Measurements from ENCODE around the gene HIVEP2. TPM values are rescaled to one million over a fixed set of nuclear protein-coding genes. Genes with fewer than 3 reads are reported as not detected.

Gene HIVEP2
- total and polyA plus RNA-seq, 4 experiments from 2014 or later, result 5.0 to 92.7 (median 56.7) TPM

DNA sequence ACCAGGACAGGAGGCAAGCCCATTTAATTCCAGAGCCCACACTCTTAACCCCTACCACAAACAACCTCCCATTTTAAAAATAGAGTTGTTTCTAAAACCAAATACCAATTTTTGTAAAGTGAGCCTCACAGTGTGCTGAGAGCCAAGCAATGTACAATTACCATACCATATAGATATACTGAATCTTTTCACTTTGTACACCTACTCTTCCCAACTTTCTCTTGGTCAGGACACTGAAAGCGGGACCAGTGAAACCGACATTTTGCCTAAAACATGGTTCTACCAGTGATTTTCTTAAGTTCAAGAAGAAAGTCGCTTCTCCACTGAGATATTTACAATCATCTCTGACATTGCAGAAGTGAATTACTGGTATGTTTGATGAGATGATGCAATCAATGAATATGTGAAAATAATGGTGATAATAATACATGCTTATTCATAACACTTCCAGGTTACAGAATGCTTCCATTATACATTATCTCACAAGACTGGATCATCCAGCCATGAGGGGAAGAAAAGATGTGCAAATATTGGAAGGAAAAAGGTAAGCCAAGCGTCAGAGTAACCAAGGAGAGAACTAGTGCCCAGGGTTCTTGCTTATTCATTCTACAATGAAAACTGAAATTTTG, 74.1 kb downstream of the HIVEP2 start:
- Histone ChIP-seq H3K4me3 (ENCODE audit: low read length in 2 of 2) (no peak overlapping the region), H3K36me3 (ENCODE audit: insufficient read depth, low read length) (no peaks in the 10 kb centered on the region), H3K9me3 (ENCODE audit: control insufficient read depth in 1 of 2, low read length in 2 of 2) (no peaks in the 10 kb centered on the region), H3K4me1 (ENCODE audit: insufficient read depth, low read length) (peaks cover 94% of the 10 kb centered on the region), H3K27me3 (ENCODE audit: insufficient read depth, low read length) (no peaks in the 10 kb centered on the region), H3K27ac (ENCODE audit: low read depth, low read length) (peak overlapping the region; percentile 1)
- Mint-ChIP-seq H3K27ac (peak overlapping the region; percentile 53 to 91 (median 81)), H3K4me3 (peak overlapping the region in 3 of 8 donors; percentile 8 to 36 (median 35)), H3K9me3 (peaks cover 0 to 3% (median 0%) of the 10 kb centered on the region in 8 donors), H3K27me3 (no peaks in the 10 kb centered on the region), H3K36me3 (peaks cover 14 to 16% of the 10 kb centered on the region in 2 donors), H3K4me1 (peaks cover 77 to 95% (median 85%) of the 10 kb centered on the region in 4 donors)
- intact Hi-C loops (cut with micrococcal nuclease), result loop anchor here (1.0 kb wide), 1 partner anchor 14 kb away; no protein-coding TSS in a partner anchor
- CTCF ChIA-PET (ENCODE audit: partially characterized antibody), result no interaction called here
- no peak for DNase-seq
- POLR2A ChIA-PET (ENCODE audit: partially characterized antibody), result interaction anchor here (1.2 to 1.5 kb wide), 8 partner anchors 10 to 68 kb away, joined by 3 to 24 read pairs (median 6); no protein-coding TSS in a partner anchor

DNA sequence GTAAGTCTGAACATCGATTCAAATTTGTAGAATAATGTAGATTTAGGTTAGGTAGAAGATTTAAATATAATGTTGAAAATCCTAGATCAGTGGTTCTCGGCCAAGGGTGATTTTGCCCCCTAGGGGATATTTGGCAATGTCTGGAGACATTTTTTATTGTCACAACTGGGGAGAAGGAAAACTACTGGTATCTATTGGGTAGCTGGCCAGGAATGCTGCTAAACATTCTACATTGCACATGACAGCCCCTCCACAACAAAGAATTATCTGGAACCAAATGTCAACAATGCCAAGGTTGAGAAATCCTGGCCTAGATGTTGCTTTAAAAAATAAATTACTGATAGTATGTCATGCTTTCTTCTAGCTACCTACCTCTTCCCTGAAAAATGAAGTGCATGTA, 76.1 kb downstream of the HIVEP2 start:
- Mint-ChIP-seq H3K27me3 (no peaks in the 10 kb centered on the region), H3K27ac (peak overlapping the region in 5 of 7 donors; percentile 5 to 83 (median 61)), H3K36me3 (peaks cover 3 to 6% of the 10 kb centered on the region in 2 donors), H3K9me3 (peaks cover 0 to 3% (median 0%) of the 10 kb centered on the region in 8 donors), H3K4me1 (peaks cover 76 to 95% (median 83%) of the 10 kb centered on the region in 4 donors), H3K4me3 (peak overlapping the region in 2 of 8 donors; percentile 17 to 31)
- H3K9me3 ChIP-seq (ENCODE audit: control insufficient read depth in 1 of 2, low read length in 2 of 2), result no peaks in the 10 kb centered on the region
- H3K4me1 ChIP-seq (ENCODE audit: insufficient read depth, low read length), result peaks cover 94% of the 10 kb centered on the region
- ChIA-PET POLR2A (ENCODE audit: partially characterized antibody) (interaction anchor here (0.9 to 4.6 kb wide), 8 partner anchors 9 to 45 kb away, joined by 3 to 53 read pairs (median 4); no protein-coding TSS in a partner anchor), CTCF (ENCODE audit: partially characterized antibody) (interaction anchor here (1.3 to 1.9 kb wide), 4 partner anchors 13 to 175 kb away, joined by 3 to 4 read pairs (median 4); no protein-coding TSS in a partner anchor)
- DNase-seq, result no peak
- no peaks in the 10 kb centered on the region for H3K36me3 ChIP-seq (ENCODE audit: insufficient read depth, low read length)
- H3K27ac ChIP-seq (ENCODE audit: low read depth, low read length), result no peak overlapping the region
- H3K27me3 ChIP-seq (ENCODE audit: insufficient read depth, low read length), result no peaks in the 10 kb centered on the region
- intact Hi-C loops (cut with micrococcal nuclease), result loop anchor here (1.0 kb wide), 1 partner anchor 10 kb away; no protein-coding TSS in a partner anchor
- H3K4me3 ChIP-seq (ENCODE audit: low read length in 2 of 2), result no peak overlapping the region

DNA sequence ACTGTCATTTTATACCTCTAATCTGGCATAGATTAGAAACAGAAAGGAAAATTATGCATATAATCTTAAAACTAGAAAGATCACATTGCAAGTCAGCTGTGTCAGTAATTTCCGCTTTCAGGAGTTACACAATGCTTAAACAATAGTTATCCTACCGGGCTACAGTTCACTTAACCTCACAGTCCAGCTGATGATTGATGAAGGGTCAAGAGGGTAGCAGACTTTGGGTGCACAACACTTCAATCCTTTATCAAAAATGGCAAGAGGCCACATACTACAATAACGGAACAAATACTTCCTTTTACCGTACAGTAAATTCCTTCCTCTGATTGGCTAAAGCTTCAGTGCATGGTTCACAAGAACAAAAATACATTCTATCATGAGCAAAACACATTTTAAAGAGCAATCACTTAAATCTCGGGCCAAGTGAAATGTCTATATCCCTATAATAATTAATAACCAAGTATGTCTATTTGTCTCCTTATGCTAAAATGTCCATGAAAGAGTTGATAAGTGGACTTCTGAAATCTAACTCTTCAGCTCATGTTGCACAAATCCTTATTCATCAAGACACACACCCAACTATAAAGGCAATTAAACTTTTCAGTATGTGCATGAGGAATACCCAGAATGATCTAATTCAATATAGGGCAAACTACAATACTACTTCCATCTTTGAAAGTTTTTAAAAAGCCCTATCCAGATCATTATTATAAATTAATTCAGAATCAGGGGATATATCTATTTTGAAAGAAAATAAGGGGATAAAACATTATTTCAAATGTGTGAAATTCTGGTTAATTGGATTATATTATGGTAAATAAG, 76.8 kb downstream of the HIVEP2 start:
- H3K27ac ChIP-seq (ENCODE audit: low read depth, low read length), result peak overlapping the region; percentile 47
- intact Hi-C loops (cut with micrococcal nuclease), result loop anchor here (1.0 kb wide), 1 partner anchor 11 kb away; no protein-coding TSS in a partner anchor
- DNase-seq, result no peak
- peak overlapping the region in 1 of 2 donors; percentile 7 for H3K4me3 ChIP-seq (ENCODE audit: low read length in 2 of 2)
- peak overlapping the region; percentile 22 to 86 (median 80) for H3K4me3 Mint-ChIP-seq
- no peaks in the 10 kb centered on the region for H3K9me3 ChIP-seq (ENCODE audit: control insufficient read depth in 1 of 2, low read length in 2 of 2)
- peaks cover 76 to 93% (median 83%) of the 10 kb centered on the region in 4 donors for H3K4me1 Mint-ChIP-seq
- H3K27me3 ChIP-seq (ENCODE audit: insufficient read depth, low read length), result no peaks in the 10 kb centered on the region
- H3K27me3 Mint-ChIP-seq, result no peaks in the 10 kb centered on the region
- H3K9me3 Mint-ChIP-seq, result peaks cover 0 to 3% (median 0%) of the 10 kb centered on the region in 8 donors
- peak overlapping the region; percentile 61 to 94 (median 87) for H3K27ac Mint-ChIP-seq
- POLR2A ChIA-PET (ENCODE audit: partially characterized antibody), result interaction anchor here (0.7 to 4.6 kb wide), 13 partner anchors 11 to 95 kb away, joined by 3 to 53 read pairs (median 4); no protein-coding TSS in a partner anchor
- CTCF ChIA-PET (ENCODE audit: partially characterized antibody), result interaction anchor here (0.9 to 2.1 kb wide), 8 partner anchors 11 to 175 kb away, joined by 3 to 6 read pairs (median 4); no protein-coding TSS in a partner anchor
- peaks cover 0 to 6% of the 10 kb centered on the region in 2 donors for H3K36me3 Mint-ChIP-seq
- no peaks in the 10 kb centered on the region for H3K36me3 ChIP-seq (ENCODE audit: insufficient read depth, low read length)
- peaks cover 95% of the 10 kb centered on the region for H3K4me1 ChIP-seq (ENCODE audit: insufficient read depth, low read length)

DNA sequence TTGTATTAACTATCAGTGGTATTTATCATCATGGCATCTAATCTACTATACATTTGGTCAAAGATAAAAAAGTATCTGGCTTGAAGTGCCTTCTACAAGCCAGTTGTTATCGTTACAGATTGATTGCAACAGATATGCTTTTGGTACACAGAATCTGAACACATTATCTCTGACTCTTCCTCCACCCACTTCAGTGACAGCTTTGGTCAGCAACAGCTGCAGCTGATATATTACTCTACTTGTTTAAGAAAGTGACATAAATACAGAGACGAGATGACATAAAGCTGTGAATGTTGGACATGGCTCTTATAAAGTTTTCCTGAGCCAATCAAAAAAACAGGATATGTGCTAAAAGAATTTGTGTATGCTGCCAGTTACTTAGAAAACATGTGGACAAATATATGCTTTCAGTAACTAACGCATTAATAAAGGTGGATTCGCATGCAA, 77.6 kb downstream of the HIVEP2 start:
- DNase-seq, result peak in 1 of 5 donors; percentile 24
- peak overlapping the region; percentile 31 to 93 (median 63) for H3K27ac Mint-ChIP-seq
- ChIA-PET CTCF (ENCODE audit: partially characterized antibody) (interaction anchor here (0.6 to 2.1 kb wide), 6 partner anchors 11 to 76 kb away, joined by 3 to 6 read pairs (median 4); no protein-coding TSS in a partner anchor), POLR2A (ENCODE audit: partially characterized antibody) (interaction anchor here (1.0 to 4.6 kb wide), 9 partner anchors 11 to 94 kb away, joined by 3 to 53 read pairs (median 5); no protein-coding TSS in a partner anchor)
- H3K9me3 Mint-ChIP-seq, result no peaks in the 10 kb centered on the region
- Histone ChIP-seq H3K27me3 (ENCODE audit: insufficient read depth, low read length) (no peaks in the 10 kb centered on the region), H3K9me3 (ENCODE audit: control insufficient read depth in 1 of 2, low read length in 2 of 2) (no peaks in the 10 kb centered on the region), H3K36me3 (ENCODE audit: insufficient read depth, low read length) (no peaks in the 10 kb centered on the region), H3K4me3 (ENCODE audit: low read length in 2 of 2) (peak overlapping the region in 1 of 2 donors; percentile 7), H3K27ac (ENCODE audit: low read depth, low read length) (peak overlapping the region; percentile 47), H3K4me1 (ENCODE audit: insufficient read depth, low read length) (peaks cover 89% of the 10 kb centered on the region)
- peak overlapping the region in 6 of 8 donors; percentile 15 to 86 (median 78) for H3K4me3 Mint-ChIP-seq
- H3K4me1 Mint-ChIP-seq, result peaks cover 68 to 85% (median 75%) of the 10 kb centered on the region in 4 donors
- peaks cover 0 to 6% of the 10 kb centered on the region in 2 donors for H3K36me3 Mint-ChIP-seq
- intact Hi-C loops (cut with micrococcal nuclease), result no loop called here
- no peaks in the 10 kb centered on the region for H3K27me3 Mint-ChIP-seq

DNA sequence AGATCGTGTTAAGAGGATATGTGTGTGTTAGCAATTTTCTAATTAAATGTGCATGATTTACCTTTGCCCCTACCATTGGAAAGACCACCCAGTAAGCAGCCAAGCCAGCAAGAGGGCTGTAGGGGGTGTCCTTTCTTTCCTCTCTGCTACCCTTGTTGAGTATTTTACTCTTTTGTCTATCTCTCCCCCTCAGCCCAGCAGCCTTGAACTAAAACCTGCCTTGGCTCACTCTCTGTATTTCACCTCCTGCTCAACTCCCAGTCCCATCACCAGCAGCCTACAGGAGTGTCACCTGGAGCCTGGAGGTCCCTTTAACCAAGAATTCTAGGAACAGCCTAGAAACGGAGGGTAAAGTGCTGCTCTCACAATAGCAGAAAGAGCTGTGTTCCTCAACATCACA, 81.0 kb downstream of the HIVEP2 start:
- DNase-seq, result peak in 1 of 5 donors; percentile 28
- Histone ChIP-seq H3K4me3 (ENCODE audit: low read length in 2 of 2) (no peak overlapping the region), H3K27me3 (ENCODE audit: insufficient read depth, low read length) (no peaks in the 10 kb centered on the region), H3K4me1 (ENCODE audit: insufficient read depth, low read length) (peaks cover 90% of the 10 kb centered on the region), H3K9me3 (ENCODE audit: control insufficient read depth in 1 of 2, low read length in 2 of 2) (no peaks in the 10 kb centered on the region), H3K27ac (ENCODE audit: low read depth, low read length) (no peak overlapping the region), H3K36me3 (ENCODE audit: insufficient read depth, low read length) (no peaks in the 10 kb centered on the region)
- intact Hi-C loops (cut with micrococcal nuclease), result no loop called here
- Mint-ChIP-seq H3K27me3 (no peaks in the 10 kb centered on the region), H3K36me3 (peaks cover 0 to 4% of the 10 kb centered on the region in 2 donors), H3K27ac (peak overlapping the region; percentile 19 to 82 (median 62)), H3K9me3 (no peaks in the 10 kb centered on the region), H3K4me3 (peak overlapping the region in 6 of 8 donors; percentile 4 to 72 (median 66)), H3K4me1 (peaks cover 64 to 82% (median 74%) of the 10 kb centered on the region in 4 donors)
- POLR2A ChIA-PET (ENCODE audit: partially characterized antibody), result interaction anchor here (1.0 to 4.0 kb wide), 7 partner anchors 10 to 64 kb away, joined by 3 to 20 read pairs (median 4); no protein-coding TSS in a partner anchor
- CTCF ChIA-PET (ENCODE audit: partially characterized antibody), result interaction anchor here (0.6 to 1.6 kb wide), 5 partner anchors 10 to 89 kb away, joined by 3 to 5 read pairs (median 4); no protein-coding TSS in a partner anchor

DNA sequence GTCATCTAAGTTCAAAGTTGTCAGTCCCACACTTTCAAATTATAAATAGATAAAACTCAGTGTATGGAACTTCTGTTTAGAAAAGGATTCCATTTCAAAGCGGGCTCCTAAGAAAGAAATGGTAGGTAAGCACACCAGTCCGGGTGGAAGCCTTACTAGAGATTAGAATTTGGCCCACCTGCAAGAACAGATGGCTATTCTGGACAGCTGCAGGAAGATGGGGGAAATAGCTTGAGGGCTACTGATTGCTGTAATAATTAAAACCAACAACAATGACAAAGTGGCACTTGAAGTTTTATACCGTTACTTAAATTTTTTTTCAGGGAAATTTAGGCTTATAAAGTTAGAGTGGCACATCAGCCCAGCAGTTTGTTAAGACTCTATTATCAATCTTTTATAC, 83.3 kb downstream of the HIVEP2 start:
- Mint-ChIP-seq H3K4me3 (peak overlapping the region in 1 of 8 donors; percentile 17), H3K27me3 (no peaks in the 10 kb centered on the region), H3K36me3 (peaks cover 0 to 7% of the 10 kb centered on the region in 2 donors), H3K27ac (peak overlapping the region; percentile 12 to 96 (median 86)), H3K9me3 (no peaks in the 10 kb centered on the region), H3K4me1 (peaks cover 63 to 82% (median 73%) of the 10 kb centered on the region in 4 donors)
- Histone ChIP-seq H3K4me1 (ENCODE audit: insufficient read depth, low read length) (peaks cover 89% of the 10 kb centered on the region), H3K4me3 (ENCODE audit: low read length in 2 of 2) (no peak overlapping the region), H3K27ac (ENCODE audit: low read depth, low read length) (peak overlapping the region; percentile 47), H3K27me3 (ENCODE audit: insufficient read depth, low read length) (no peaks in the 10 kb centered on the region), H3K36me3 (ENCODE audit: insufficient read depth, low read length) (no peaks in the 10 kb centered on the region), H3K9me3 (ENCODE audit: control insufficient read depth in 1 of 2, low read length in 2 of 2) (no peaks in the 10 kb centered on the region)
- POLR2A ChIA-PET (ENCODE audit: partially characterized antibody), result interaction anchor here (1.7 to 11.2 kb wide), 3 partner anchors 16 to 23 kb away, joined by 5 to 124 read pairs (median 10); no protein-coding TSS in a partner anchor
- DNase-seq, result no peak
- intact Hi-C loops (cut with micrococcal nuclease), result no loop called here
- CTCF ChIA-PET (ENCODE audit: partially characterized antibody), result no interaction called here
